ENCODE results near the gene PCCB.
A peak's percentile ranks its signal among the peaks of the same experiment; 100 is the strongest.
"Not testable (repeated sequence)": the region's sequence is repeated elsewhere in the genome, so short reads cannot be mapped to it uniquely, and the experiment has no call there.

The PCCB gene

DNA sequence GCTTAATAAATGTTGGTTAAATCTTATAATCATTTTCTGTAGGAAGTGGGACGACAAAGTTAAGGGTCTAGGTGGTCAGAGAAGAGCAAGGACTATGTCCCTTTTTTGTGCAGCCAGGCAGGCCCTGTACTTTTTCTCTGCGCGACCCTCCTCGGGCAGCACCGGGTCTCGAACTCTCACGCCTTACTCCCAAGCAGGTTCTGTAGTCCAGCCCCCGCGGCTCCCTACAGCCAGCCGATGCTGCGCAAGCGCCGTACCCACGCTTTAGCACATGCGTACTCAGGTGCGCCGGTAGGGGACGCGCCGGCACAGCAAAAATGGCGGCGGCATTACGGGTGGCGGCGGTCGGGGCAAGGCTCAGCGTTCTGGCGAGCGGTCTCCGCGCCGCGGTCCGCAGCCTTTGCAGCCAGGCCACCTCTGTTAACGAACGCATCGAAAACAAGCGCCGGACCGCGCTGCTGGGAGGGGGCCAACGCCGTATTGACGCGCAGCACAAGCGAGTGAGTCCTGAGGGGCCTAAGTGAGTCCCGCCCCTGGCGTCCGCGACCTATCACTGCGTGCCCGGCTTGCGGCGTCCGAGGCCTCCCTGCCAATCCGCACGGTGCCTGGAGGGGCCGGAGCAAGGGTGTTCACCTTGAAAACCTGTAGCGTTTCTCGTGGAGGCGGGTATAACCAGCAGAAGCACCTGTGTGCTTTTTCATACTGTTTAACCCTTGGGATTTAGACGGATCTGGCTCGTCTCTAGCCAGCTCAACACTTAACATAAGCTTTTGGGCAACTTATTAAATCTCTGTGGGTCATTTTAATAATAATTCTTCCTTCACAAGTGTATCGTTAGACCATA lies at the start of gene PCCB:
Gene PCCB, plus strand, starts transcription at position 282 of the 844 bp plus-strand sequence. Its CDS starts 36 bp downstream, at position 318.
- Histone ChIP-seq H3K36me3 (ENCODE audit: control insufficient read depth, low read depth, low read length) (peaks cover under 1% of the 10 kb centered on the region), H3K27ac (ENCODE audit: low read length) (peak within 1 kb of the TSS; percentile 43), H3K4me3 (ENCODE audit: low read length) (peak within 1 kb of the TSS; percentile 80), H3K4me1 (ENCODE audit: control insufficient read depth, low read depth, low read length) (peaks cover 5% of the 10 kb centered on the region), H3K27me3 (ENCODE audit: control insufficient read depth, insufficient read depth, low read length) (no peaks in the 10 kb centered on the region), H3K9me3 (ENCODE audit: control insufficient read depth, low read depth, low read length) (no peaks in the 10 kb centered on the region), H3K9ac (ENCODE audit: low read length) (peak within 1 kb of the TSS; percentile 75)

DNA sequence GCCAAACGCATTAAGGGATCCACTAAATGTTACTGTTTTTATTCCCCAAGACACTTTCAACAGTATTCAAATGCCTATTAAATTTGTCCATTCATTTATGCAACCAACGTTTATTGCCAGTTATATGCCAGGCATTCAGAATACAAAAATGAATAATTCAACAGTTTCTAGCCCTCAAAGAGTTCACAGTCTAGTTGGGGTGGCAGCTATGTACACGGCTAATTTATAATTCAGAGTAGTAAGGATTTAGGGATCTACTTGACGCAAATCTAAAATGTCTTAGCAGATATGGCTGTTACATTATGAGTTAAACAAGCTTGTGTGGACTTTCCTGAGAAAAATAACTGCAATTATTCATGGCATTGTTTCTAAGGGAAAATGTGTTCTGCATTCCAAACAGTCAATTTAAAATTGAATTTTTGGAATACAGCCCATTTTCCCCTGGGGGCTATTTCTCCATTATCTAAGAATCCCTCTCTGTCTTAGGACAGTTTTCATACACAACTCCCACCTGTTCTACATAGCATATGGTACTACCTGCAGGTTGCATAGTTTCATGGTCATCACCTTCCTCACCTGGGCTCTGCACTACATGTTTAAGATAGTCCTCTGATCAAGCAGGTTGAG lies 42.5 kb upstream of the PCCB start:
- H3K4me1 ChIP-seq (ENCODE audit: control insufficient read depth, low read depth, low read length), result no peaks in the 10 kb centered on the region
- H3K36me3 ChIP-seq (ENCODE audit: control insufficient read depth, low read depth, low read length), result no peaks in the 10 kb centered on the region

DNA sequence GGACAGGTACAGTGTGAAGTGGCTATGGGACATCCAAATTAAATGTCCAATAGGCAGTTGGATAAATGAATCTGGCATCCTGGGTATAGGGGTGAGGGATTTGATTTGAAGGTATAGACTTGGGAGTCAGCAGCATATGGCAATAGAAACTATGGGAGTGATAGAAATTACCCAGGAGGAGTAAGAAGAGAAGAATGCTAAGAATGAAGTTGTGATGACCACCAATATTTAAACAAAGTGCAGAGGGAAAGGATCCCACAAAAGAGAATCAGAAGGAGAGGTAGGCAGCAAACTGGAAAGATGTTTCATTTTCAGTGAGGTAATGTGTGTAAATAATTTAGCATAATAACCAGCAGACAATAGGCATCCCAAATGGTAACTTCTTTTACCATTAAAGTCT lies 40.2 kb upstream of the PCCB start:
- Histone ChIP-seq H3K4me1 (ENCODE audit: control insufficient read depth, low read depth, low read length) (no peaks in the 10 kb centered on the region), H3K4me3 (ENCODE audit: low read length) (no peak overlapping the region), H3K9ac (ENCODE audit: low read length) (no peak overlapping the region), H3K36me3 (ENCODE audit: control insufficient read depth, low read depth, low read length) (no peaks in the 10 kb centered on the region), H3K27me3 (ENCODE audit: control insufficient read depth, insufficient read depth, low read length) (no peaks in the 10 kb centered on the region), H3K27ac (ENCODE audit: low read length) (no peak overlapping the region), H3K9me3 (ENCODE audit: control insufficient read depth, low read depth, low read length) (no peaks in the 10 kb centered on the region)

More for the DNA sequence above, 42.5 kb upstream of the PCCB start:
- Histone ChIP-seq H3K27ac (ENCODE audit: low read length) (no peak overlapping the region), H3K9me3 (ENCODE audit: control insufficient read depth, low read depth, low read length) (no peaks in the 10 kb centered on the region), H3K9ac (ENCODE audit: low read length) (no peak overlapping the region), H3K27me3 (ENCODE audit: control insufficient read depth, insufficient read depth, low read length) (no peaks in the 10 kb centered on the region), H3K4me3 (ENCODE audit: low read length) (no peak overlapping the region)

DNA sequence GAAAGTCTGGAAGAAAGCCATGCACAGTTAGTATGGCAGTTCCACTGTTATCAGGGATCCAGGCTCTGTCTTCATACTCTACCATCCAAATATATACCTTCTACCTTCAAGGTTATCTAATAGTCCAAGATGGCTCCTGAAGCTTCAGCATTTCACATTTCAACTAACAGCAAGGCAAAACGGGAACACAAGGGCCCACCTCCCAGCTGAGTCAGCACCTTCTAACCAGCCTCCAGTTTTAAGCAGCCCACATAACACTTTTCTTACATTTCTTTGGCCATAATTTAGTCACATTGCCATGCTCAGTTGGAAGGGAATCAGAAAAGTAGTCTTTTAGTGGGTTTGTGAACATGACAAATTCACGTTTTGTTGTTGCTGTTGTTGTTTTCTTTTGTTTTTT lies 38.6 kb upstream of the PCCB start:
- no peak overlapping the region for H3K27ac ChIP-seq (ENCODE audit: low read length)
- no peaks in the 10 kb centered on the region for H3K27me3 ChIP-seq (ENCODE audit: control insufficient read depth, insufficient read depth, low read length)
- no peaks in the 10 kb centered on the region for H3K36me3 ChIP-seq (ENCODE audit: control insufficient read depth, low read depth, low read length)
- no peaks in the 10 kb centered on the region for H3K9me3 ChIP-seq (ENCODE audit: control insufficient read depth, low read depth, low read length)
- H3K4me3 ChIP-seq (ENCODE audit: low read length), result no peak overlapping the region
- no peak overlapping the region for H3K9ac ChIP-seq (ENCODE audit: low read length)
- no peaks in the 10 kb centered on the region for H3K4me1 ChIP-seq (ENCODE audit: control insufficient read depth, low read depth, low read length)

DNA sequence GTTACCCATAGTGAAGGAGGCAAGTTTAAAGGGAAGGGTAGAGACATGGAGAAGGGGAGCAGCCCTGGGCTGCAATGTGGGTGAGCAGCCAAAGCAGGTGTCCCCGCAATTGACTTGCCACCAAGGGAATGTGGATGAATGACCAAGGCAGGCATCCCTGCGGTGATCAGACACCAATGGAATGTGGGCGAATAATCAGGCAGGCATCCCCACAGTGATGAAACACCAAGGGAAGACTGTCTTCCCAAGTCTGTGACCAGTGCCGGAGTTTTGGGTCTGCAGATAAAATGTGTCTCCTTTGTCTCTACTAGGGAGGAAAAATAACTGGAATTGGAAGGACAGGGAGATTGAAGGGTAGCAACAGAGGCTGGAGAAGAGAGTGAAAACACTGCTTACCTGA lies 27.4 kb upstream of the PCCB start:
- H3K4me1 ChIP-seq (ENCODE audit: control insufficient read depth, low read depth, low read length); H3K4me3 ChIP-seq (ENCODE audit: low read length); H3K9me3 ChIP-seq (ENCODE audit: control insufficient read depth, low read depth, low read length); H3K27ac ChIP-seq (ENCODE audit: low read length); H3K27me3 ChIP-seq (ENCODE audit: control insufficient read depth, insufficient read depth, low read length); H3K9ac ChIP-seq (ENCODE audit: low read length); H3K36me3 ChIP-seq (ENCODE audit: control insufficient read depth, low read depth, low read length): not testable (repeated sequence)

DNA sequence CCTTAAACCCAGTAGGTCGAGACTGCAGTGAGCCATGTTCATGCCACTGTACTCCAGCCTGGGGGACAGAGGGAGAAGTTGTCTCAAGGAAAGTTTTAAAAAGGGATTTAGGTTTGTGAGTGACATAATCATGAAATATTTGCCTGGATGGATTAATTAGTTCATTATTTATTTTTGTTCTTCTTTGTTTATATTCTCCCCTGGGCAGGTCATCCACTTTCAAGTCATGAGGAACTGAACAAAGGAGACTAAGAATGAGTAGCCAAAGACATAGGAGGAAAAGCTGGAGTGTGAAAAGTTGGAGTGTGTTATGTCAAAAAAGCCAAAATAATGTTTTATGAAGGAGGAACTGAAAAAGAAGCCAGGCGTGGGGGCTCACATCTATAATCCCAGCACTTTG lies 17.7 kb upstream of the PCCB start:
- Histone ChIP-seq H3K4me1 (ENCODE audit: control insufficient read depth, low read depth, low read length) (peaks cover 2% of the 10 kb centered on the region), H3K27me3 (ENCODE audit: control insufficient read depth, insufficient read depth, low read length) (peaks cover 5% of the 10 kb centered on the region), H3K36me3 (ENCODE audit: control insufficient read depth, low read depth, low read length) (no peaks in the 10 kb centered on the region), H3K27ac (ENCODE audit: low read length) (no peak overlapping the region), H3K9ac (ENCODE audit: low read length) (no peak overlapping the region), H3K4me3 (ENCODE audit: low read length) (no peak overlapping the region), H3K9me3 (ENCODE audit: control insufficient read depth, low read depth, low read length) (no peaks in the 10 kb centered on the region)

DNA sequence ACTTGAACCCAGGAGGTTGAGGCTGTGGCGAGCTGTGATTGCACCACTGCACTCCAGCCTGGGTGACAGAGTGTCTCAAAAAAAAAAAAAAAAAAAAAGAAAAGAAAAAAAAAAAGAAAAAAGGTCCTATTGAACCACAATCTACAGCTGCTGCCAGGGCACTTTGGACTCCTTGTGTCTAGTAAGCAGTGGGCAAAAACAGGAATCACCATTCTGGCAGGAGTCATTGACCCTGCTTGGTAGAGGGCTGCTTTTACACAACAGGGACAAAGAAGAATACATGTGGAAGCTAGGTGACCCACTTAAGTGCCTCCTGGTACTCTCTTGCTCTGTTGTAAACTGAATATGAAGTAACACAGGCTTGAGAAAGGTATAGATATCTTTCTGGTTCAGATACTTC lies 14.6 kb upstream of the PCCB start:
- no peak overlapping the region for H3K4me3 ChIP-seq (ENCODE audit: low read length)
- peaks cover 10% of the 10 kb centered on the region for H3K4me1 ChIP-seq (ENCODE audit: control insufficient read depth, low read depth, low read length)
- H3K27ac ChIP-seq (ENCODE audit: low read length), result no peak overlapping the region
- no peaks in the 10 kb centered on the region for H3K36me3 ChIP-seq (ENCODE audit: control insufficient read depth, low read depth, low read length)
- no peak overlapping the region for H3K9ac ChIP-seq (ENCODE audit: low read length)
- H3K9me3 ChIP-seq (ENCODE audit: control insufficient read depth, low read depth, low read length), result no peaks in the 10 kb centered on the region
- H3K27me3 ChIP-seq (ENCODE audit: control insufficient read depth, insufficient read depth, low read length), result peaks cover 22% of the 10 kb centered on the region

DNA sequence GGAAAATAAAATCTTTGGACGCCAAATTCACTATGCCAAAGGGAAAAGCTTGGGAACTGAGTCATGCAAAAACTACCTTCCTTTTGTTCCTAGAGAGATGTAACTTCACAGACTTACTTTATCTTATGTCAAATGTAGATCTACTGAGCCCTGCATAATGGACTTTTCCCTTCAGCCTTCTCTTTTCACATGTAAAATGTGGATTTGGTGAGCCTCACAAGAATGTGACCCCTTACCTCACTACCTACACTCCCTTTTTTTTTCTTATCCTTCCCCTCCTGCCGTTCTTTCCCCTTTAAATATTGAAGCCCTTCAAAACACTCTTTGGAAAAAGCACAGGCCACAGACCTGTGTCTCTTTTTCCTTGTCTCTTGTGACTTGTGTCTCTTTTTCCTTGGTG lies 14.0 kb upstream of the PCCB start:
- no peak overlapping the region for H3K27ac ChIP-seq (ENCODE audit: low read length)
- no peaks in the 10 kb centered on the region for H3K36me3 ChIP-seq (ENCODE audit: control insufficient read depth, low read depth, low read length)
- H3K9ac ChIP-seq (ENCODE audit: low read length), result no peak overlapping the region
- H3K4me3 ChIP-seq (ENCODE audit: low read length), result no peak overlapping the region
- H3K9me3 ChIP-seq (ENCODE audit: control insufficient read depth, low read depth, low read length), result no peaks in the 10 kb centered on the region
- peaks cover 23% of the 10 kb centered on the region for H3K27me3 ChIP-seq (ENCODE audit: control insufficient read depth, insufficient read depth, low read length)
- H3K4me1 ChIP-seq (ENCODE audit: control insufficient read depth, low read depth, low read length), result peaks cover 10% of the 10 kb centered on the region

DNA sequence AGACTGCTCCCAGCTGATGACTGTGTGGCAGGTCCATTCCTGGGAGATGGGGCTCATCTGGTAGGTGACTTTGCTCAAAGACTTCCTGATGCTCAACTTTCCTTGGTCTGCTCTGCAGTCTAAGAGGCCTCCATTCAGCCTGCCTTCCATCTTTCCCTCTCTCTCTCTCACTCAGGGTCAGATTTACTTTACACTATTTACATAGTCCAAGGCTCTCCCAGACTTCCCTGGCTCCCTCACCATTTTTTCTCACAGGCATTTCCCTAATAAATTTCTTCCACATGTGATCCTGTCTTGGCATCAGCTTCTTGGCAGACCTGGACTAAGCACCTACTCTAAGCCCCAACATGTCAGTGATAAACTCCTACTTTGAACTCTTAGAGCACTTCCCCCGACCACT lies 13.0 kb upstream of the PCCB start:
- H3K9me3 ChIP-seq (ENCODE audit: control insufficient read depth, low read depth, low read length), result no peaks in the 10 kb centered on the region
- H3K4me3 ChIP-seq (ENCODE audit: low read length), result no peak overlapping the region
- peaks cover 10% of the 10 kb centered on the region for H3K4me1 ChIP-seq (ENCODE audit: control insufficient read depth, low read depth, low read length)
- H3K27ac ChIP-seq (ENCODE audit: low read length), result no peak overlapping the region
- no peak overlapping the region for H3K9ac ChIP-seq (ENCODE audit: low read length)
- H3K36me3 ChIP-seq (ENCODE audit: control insufficient read depth, low read depth, low read length), result no peaks in the 10 kb centered on the region
- peaks cover 23% of the 10 kb centered on the region for H3K27me3 ChIP-seq (ENCODE audit: control insufficient read depth, insufficient read depth, low read length)

DNA sequence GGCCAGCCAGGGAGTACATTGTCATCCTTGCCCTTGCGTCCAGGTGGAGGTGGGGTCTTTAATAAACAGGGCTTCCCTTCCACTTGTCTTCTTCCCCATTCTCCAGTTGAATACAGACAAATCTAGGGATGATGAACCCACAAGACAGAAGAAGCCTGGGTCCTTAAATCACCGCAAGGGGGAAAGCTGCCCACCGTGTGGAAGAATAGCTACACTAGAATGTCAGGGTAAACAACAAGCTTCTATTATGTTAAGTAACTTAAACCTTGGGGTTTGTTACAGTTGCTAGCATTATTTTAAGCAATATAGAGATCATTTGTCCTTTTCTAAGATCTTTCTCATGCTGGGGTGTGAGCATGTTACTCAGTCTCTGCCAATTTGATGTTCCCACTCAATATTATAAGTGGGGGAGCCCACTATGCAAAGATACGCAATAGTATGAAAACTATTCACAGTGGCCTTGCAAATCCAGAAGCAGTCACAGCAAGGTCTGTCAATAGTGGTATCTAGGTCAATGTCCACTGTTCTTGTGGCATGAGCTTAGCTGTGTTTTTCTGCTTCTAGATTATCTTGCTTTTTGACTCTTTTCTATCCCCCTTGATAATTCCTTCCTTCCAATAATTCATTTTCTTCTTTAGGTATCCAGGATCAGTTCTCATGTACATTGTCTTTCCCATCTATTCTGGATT lies 12.0 kb upstream of the PCCB start:
- Histone ChIP-seq H3K36me3 (ENCODE audit: control insufficient read depth, low read depth, low read length) (no peaks in the 10 kb centered on the region), H3K4me3 (ENCODE audit: low read length) (no peak overlapping the region), H3K9me3 (ENCODE audit: control insufficient read depth, low read depth, low read length) (no peaks in the 10 kb centered on the region), H3K27me3 (ENCODE audit: control insufficient read depth, insufficient read depth, low read length) (peaks cover 23% of the 10 kb centered on the region), H3K9ac (ENCODE audit: low read length) (no peak overlapping the region), H3K27ac (ENCODE audit: low read length) (no peak overlapping the region), H3K4me1 (ENCODE audit: control insufficient read depth, low read depth, low read length) (peaks cover 10% of the 10 kb centered on the region)

DNA sequence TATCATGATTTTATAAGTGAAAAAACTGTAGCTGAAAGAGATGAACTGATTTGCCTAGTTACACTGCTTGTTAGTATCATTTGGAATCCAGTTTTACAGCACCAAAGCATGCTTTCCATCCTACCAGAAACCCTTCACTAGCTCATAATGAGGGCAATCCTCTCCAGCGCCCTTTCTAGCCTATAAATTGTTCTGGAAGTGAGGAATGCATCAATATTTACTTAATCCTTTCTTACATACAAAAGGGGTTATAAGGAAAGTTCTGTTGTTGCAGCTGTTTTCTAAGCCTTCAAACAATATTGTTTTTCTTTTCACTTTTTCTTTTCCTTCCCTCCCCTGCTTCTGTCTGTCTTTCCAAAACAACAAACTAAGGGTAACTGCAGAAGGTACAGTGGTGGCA lies 11.0 kb upstream of the PCCB start:
- H3K9me3 ChIP-seq (ENCODE audit: control insufficient read depth, low read depth, low read length), result no peaks in the 10 kb centered on the region
- no peak overlapping the region for H3K4me3 ChIP-seq (ENCODE audit: low read length)
- peaks cover 10% of the 10 kb centered on the region for H3K4me1 ChIP-seq (ENCODE audit: control insufficient read depth, low read depth, low read length)
- no peak overlapping the region for H3K9ac ChIP-seq (ENCODE audit: low read length)
- H3K27ac ChIP-seq (ENCODE audit: low read length), result no peak overlapping the region
- no peaks in the 10 kb centered on the region for H3K36me3 ChIP-seq (ENCODE audit: control insufficient read depth, low read depth, low read length)
- peaks cover 23% of the 10 kb centered on the region for H3K27me3 ChIP-seq (ENCODE audit: control insufficient read depth, insufficient read depth, low read length)

All from iPS-18a (cell line).